ENCODE results near the gene KCNN1.

Gene KCNN1

DNA sequence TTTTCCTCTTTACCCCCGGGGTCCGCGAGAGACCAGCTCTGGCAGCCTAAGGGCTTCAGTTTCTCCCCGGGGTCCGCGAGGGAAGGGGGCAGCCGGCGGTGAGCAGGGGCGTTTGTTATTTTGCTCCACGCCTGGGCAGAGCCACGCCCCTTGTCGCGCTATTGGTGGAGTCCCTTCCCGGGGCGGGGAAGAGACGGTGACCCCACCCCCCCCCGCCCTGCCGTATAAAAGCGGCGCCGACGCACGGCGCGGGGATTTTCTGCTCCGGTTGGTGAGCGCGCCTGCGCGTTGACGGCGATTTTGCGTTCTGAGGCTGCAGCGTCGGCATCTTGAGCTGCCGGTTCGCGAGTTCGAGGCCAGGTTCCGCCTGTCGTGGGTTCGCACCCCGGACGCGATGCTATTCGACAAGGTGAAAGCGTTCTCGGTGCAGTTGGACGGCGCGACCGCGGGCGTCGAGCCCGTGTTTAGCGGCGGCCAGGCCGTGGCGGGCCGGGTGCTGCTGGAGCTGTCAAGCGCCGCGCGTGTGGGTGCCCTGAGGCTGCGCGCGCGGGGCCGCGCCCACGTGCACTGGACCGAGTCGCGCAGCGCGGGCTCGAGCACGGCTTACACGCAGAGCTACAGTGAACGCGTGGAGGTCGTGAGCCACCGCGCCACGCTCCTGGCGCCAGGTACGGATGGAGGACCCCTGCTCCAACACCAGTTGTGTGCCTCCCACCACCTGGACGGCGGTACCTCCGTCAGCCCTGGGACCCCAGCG, 41.2 kb downstream of the KCNN1 start, which contains the start of gene ARRDC2 (continued):
- TF ChIP-seq ZBTB10 (tag by site-specific recombination; IDR thresholded peaks at IDR 0.05): 0 out of 2 replicates have a peak, but pooled peaks have one; percentile 23
- TF ChIP-seq, protein P1, sequence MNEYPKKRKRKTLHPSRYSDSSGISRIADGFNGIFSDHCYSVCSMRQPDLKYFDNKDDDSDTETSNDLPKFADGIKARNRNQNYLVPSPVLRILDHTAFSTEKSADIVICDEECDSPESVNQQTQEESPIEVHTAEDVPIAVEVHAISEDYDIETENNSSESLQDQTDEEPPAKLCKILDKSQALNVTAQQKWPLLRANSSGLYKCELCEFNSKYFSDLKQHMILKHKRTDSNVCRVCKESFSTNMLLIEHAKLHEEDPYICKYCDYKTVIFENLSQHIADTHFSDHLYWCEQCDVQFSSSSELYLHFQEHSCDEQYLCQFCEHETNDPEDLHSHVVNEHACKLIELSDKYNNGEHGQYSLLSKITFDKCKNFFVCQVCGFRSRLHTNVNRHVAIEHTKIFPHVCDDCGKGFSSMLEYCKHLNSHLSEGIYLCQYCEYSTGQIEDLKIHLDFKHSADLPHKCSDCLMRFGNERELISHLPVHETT (tag by site-specific recombination; IDR thresholded peaks at IDR 0.05): no peak
- TF ChIP-seq ZNF221 (tag by site-specific recombination; IDR thresholded peaks at IDR 0.05; ENCODE audit: borderline replicate concordance): no peak
- TF ChIP-seq, protein P2, sequence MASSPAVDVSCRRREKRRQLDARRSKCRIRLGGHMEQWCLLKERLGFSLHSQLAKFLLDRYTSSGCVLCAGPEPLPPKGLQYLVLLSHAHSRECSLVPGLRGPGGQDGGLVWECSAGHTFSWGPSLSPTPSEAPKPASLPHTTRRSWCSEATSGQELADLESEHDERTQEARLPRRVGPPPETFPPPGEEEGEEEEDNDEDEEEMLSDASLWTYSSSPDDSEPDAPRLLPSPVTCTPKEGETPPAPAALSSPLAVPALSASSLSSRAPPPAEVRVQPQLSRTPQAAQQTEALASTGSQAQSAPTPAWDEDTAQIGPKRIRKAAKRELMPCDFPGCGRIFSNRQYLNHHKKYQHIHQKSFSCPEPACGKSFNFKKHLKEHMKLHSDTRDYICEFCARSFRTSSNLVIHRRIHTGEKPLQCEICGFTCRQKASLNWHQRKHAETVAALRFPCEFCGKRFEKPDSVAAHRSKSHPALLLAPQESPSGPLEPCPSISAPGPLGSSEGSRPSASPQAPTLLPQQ (tag by site-specific recombination; IDR thresholded peaks at IDR 0.05): 0 out of 2 replicates have a peak, but pooled peaks have one; percentile 28
- no peak for TF ChIP-seq SALL2 (tag by site-specific recombination; IDR thresholded peaks at IDR 0.05; ENCODE audit: borderline replicate concordance)
- TF ChIP-seq, protein P3, sequence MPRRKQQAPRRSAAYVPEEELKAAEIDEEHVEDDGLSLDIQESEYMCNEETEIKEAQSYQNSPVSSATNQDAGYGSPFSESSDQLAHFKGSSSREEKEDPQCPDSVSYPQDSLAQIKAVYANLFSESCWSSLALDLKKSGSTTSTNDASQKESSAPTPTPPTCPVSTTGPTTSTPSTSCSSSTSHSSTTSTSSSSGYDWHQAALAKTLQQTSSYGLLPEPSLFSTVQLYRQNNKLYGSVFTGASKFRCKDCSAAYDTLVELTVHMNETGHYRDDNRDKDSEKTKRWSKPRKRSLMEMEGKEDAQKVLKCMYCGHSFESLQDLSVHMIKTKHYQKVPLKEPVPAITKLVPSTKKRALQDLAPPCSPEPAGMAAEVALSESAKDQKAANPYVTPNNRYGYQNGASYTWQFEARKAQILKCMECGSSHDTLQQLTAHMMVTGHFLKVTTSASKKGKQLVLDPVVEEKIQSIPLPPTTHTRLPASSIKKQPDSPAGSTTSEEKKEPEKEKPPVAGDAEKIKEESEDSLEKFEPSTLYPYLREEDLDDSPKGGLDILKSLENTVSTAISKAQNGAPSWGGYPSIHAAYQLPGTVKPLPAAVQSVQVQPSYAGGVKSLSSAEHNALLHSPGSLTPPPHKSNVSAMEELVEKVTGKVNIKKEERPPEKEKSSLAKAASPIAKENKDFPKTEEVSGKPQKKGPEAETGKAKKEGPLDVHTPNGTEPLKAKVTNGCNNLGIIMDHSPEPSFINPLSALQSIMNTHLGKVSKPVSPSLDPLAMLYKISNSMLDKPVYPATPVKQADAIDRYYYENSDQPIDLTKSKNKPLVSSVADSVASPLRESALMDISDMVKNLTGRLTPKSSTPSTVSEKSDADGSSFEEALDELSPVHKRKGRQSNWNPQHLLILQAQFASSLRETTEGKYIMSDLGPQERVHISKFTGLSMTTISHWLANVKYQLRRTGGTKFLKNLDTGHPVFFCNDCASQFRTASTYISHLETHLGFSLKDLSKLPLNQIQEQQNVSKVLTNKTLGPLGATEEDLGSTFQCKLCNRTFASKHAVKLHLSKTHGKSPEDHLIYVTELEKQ (tag by site-specific recombination; IDR thresholded peaks at IDR 0.05; ENCODE audit: borderline replicate concordance): no peak
- no peak for TF ChIP-seq ZNF404 (tag by site-specific recombination; IDR thresholded peaks at IDR 0.05)
- 0 out of 2 replicates have a peak, but pooled peaks have one; percentile 1 for TF ChIP-seq KLF16 (tag by site-specific recombination; IDR thresholded peaks at IDR 0.05)
- TF ChIP-seq GLIS2 (tag by site-specific recombination; IDR thresholded peaks at IDR 0.05): 0 out of 2 replicates have a peak, but pooled peaks have one; percentile 14
- TF ChIP-seq, protein P4, sequence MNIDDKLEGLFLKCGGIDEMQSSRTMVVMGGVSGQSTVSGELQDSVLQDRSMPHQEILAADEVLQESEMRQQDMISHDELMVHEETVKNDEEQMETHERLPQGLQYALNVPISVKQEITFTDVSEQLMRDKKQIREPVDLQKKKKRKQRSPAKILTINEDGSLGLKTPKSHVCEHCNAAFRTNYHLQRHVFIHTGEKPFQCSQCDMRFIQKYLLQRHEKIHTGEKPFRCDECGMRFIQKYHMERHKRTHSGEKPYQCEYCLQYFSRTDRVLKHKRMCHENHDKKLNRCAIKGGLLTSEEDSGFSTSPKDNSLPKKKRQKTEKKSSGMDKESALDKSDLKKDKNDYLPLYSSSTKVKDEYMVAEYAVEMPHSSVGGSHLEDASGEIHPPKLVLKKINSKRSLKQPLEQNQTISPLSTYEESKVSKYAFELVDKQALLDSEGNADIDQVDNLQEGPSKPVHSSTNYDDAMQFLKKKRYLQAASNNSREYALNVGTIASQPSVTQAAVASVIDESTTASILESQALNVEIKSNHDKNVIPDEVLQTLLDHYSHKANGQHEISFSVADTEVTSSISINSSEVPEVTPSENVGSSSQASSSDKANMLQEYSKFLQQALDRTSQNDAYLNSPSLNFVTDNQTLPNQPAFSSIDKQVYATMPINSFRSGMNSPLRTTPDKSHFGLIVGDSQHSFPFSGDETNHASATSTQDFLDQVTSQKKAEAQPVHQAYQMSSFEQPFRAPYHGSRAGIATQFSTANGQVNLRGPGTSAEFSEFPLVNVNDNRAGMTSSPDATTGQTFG (tag by site-specific recombination; IDR thresholded peaks at IDR 0.05; ENCODE audit: borderline replicate concordance): no peak
- TF ChIP-seq ZNF302 (tag by site-specific recombination; IDR thresholded peaks at IDR 0.05; ENCODE audit: low read depth): no peak
- peak; percentile 60; the same call in 1 of the 2 replicates for TF ChIP-seq ZNF561 (tag by site-specific recombination; IDR thresholded peaks at IDR 0.05; ENCODE audit: borderline replicate concordance)
- TF ChIP-seq ZBTB21 (tag by site-specific recombination; IDR thresholded peaks at IDR 0.05): no peak
- TF ChIP-seq ZNF596 (tag by site-specific recombination; IDR thresholded peaks at IDR 0.05): 0 out of 2 replicates have a peak, but pooled peaks have one; percentile 14
- TF ChIP-seq ZNF544 (tag by site-specific recombination; IDR thresholded peaks at IDR 0.05): no peak
- no peak for TF ChIP-seq IKZF3 (tag by site-specific recombination; IDR thresholded peaks at IDR 0.05)
- peak; percentile 56; the same call in 1 of the 2 replicates for TF ChIP-seq ZNF580 (tag by site-specific recombination; IDR thresholded peaks at IDR 0.05)
- TF ChIP-seq PBX3 (CRISPR knock-in tag; IDR thresholded peaks at IDR 0.05): peak; percentile 56; the same call in 1 of the 2 replicates
- TF ChIP-seq ZNF521 (tag by site-specific recombination; IDR thresholded peaks at IDR 0.05): no peak
- no peak for TF ChIP-seq ZNF274 (IDR thresholded peaks at IDR 0.05; ENCODE audit: low read length)
- no peak for TF ChIP-seq ZNF274 (tag by site-specific recombination; IDR thresholded peaks at IDR 0.05; ENCODE audit: borderline replicate concordance)
- no peak; the same call in 1 of the 2 replicates for TF ChIP-seq EGR2 (tag by site-specific recombination; IDR thresholded peaks at IDR 0.05; ENCODE audit: low read depth)
- TF ChIP-seq KLF1 (tag by site-specific recombination; IDR thresholded peaks at IDR 0.05): peak; percentile 52

Data from HEK293 (cell line).